ENCODE measurements around the gene NABP2. TPM values are rescaled to one million over a fixed set of nuclear protein-coding genes. Genes with fewer than 3 reads are reported as not detected.

The NABP2 gene
- total RNA-seq, 1 experiment from 2014 or later = 43.2 TPM

- H3K36me3 ChIP-seq = peaks cover 8% of the 10 kb centered on the region
- no peak overlapping the region for H3K4me3 ChIP-seq
- no peak overlapping the region for H3K27ac ChIP-seq
- H3K4me1 ChIP-seq = no peaks in the 10 kb centered on the region
- DNase-seq = no peak
- no peaks in the 10 kb centered on the region for H3K27me3 ChIP-seq
- H3K9me3 ChIP-seq (replicated peaks) = no peaks in the 10 kb centered on the region
Measured at GRCh38 chr12:56202366-56202765, 21.8 kb upstream of the NABP2 start.

GRCh38 chr12:56202838-56203237, 21.3 kb upstream of the NABP2 start:
- H3K4me3 ChIP-seq = no peak overlapping the region
- peaks cover 10% of the 10 kb centered on the region for H3K36me3 ChIP-seq
- no peaks in the 10 kb centered on the region for H3K4me1 ChIP-seq
- no peaks in the 10 kb centered on the region for H3K9me3 ChIP-seq (replicated peaks)
- H3K27ac ChIP-seq = no peak overlapping the region
- no peaks in the 10 kb centered on the region for H3K27me3 ChIP-seq
- no peak for DNase-seq

DNA sequence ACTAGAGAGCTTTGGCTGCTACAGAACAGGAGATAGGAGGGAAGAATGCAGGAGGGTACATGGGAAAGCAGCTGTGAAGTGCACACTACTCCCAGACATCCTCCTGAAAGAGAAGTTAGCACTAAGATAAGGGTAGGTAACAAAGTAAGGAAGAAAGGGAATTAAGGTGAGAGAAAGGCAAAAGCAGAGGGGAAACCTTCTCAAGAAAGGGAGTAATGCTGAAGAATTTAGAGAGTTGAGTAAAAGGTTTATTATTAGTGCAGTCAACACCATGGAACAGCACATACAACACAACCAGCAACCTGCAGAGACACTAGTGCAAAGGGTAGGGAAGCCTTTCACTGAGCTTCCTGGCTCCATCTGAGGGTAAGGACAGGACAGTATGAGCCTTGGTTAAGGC, 19.9 kb upstream of the NABP2 start:
- no peak for DNase-seq
- Histone ChIP-seq H3K27me3 (no peaks in the 10 kb centered on the region), H3K4me1 (no peaks in the 10 kb centered on the region), H3K36me3 (peaks cover 10% of the 10 kb centered on the region), H3K4me3 (no peak overlapping the region), H3K27ac (no peak overlapping the region), H3K9me3 (replicated peaks) (no peaks in the 10 kb centered on the region)

GRCh38 chr12:56205445-56205844, 18.7 kb upstream of the NABP2 start:
- DNase-seq = no peak
- H3K4me3 ChIP-seq = no peak overlapping the region
- H3K4me1 ChIP-seq = no peaks in the 10 kb centered on the region
- peaks cover 17% of the 10 kb centered on the region for H3K36me3 ChIP-seq
- no peaks in the 10 kb centered on the region for H3K9me3 ChIP-seq (replicated peaks)
- H3K27ac ChIP-seq = no peak overlapping the region
- no peaks in the 10 kb centered on the region for H3K27me3 ChIP-seq

GRCh38 chr12:56206452-56207166, 17.5 kb upstream of the NABP2 start:
- Histone ChIP-seq H3K27ac (no peak overlapping the region), H3K36me3 (peaks cover 18% of the 10 kb centered on the region), H3K4me3 (no peak overlapping the region), H3K4me1 (no peaks in the 10 kb centered on the region), H3K9me3 (replicated peaks) (no peaks in the 10 kb centered on the region), H3K27me3 (no peaks in the 10 kb centered on the region)
- DNase-seq = peak; percentile 50 to 59

- peaks cover 25% of the 10 kb centered on the region for H3K36me3 ChIP-seq
- H3K9me3 ChIP-seq (replicated peaks) = no peaks in the 10 kb centered on the region
Measured at GRCh38 chr12:56208006-56208405, 16.1 kb upstream of the NABP2 start.

GRCh38 chr12:56212361-56212760, 11.8 kb upstream of the NABP2 start:
- Histone ChIP-seq H3K4me3 (no peak overlapping the region), H3K27ac (no peak overlapping the region), H3K9me3 (replicated peaks) (no peaks in the 10 kb centered on the region), H3K4me1 (no peaks in the 10 kb centered on the region), H3K36me3 (peaks cover 29% of the 10 kb centered on the region), H3K27me3 (no peaks in the 10 kb centered on the region)
- DNase-seq = no peak

More at GRCh38 chr12:56208006-56208405, 16.1 kb upstream of the NABP2 start:
- no peak for DNase-seq
- H3K4me1 ChIP-seq = no peaks in the 10 kb centered on the region
- no peak overlapping the region for H3K4me3 ChIP-seq
- no peaks in the 10 kb centered on the region for H3K27me3 ChIP-seq
- H3K27ac ChIP-seq = no peak overlapping the region

DNA sequence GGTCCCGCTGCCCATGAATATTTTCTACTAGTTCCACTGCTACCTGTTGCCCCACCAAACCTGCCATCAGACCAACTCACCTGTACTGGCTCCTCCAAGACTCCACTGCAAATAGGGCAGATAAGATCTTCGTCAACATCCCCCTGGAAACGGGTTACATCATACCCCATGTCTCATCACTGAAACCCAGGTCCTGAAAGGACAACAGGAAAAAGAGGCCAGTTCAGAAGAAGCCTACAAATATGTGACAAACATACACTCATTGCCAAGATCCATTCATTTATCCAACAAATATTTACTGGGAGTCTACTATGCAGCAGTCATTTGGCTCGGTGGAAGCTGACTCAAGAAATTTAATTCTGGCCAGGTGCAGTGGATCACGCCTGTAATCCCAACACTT, 10.3 kb upstream of the NABP2 start:
- Histone ChIP-seq H3K36me3 (peaks cover 27% of the 10 kb centered on the region), H3K4me3 (no peak overlapping the region), H3K4me1 (no peaks in the 10 kb centered on the region), H3K9me3 (replicated peaks) (no peaks in the 10 kb centered on the region), H3K27me3 (no peaks in the 10 kb centered on the region), H3K27ac (no peak overlapping the region)
- DNase-seq = no peak

GRCh38 chr12:56216461-56216860, 7.7 kb upstream of the NABP2 start:
- Histone ChIP-seq H3K27me3 (no peaks in the 10 kb centered on the region), H3K9me3 (replicated peaks) (no peaks in the 10 kb centered on the region), H3K4me1 (no peaks in the 10 kb centered on the region), H3K36me3 (peaks cover 20% of the 10 kb centered on the region), H3K27ac (no peak overlapping the region), H3K4me3 (no peak overlapping the region)
- no peak for DNase-seq

DNA sequence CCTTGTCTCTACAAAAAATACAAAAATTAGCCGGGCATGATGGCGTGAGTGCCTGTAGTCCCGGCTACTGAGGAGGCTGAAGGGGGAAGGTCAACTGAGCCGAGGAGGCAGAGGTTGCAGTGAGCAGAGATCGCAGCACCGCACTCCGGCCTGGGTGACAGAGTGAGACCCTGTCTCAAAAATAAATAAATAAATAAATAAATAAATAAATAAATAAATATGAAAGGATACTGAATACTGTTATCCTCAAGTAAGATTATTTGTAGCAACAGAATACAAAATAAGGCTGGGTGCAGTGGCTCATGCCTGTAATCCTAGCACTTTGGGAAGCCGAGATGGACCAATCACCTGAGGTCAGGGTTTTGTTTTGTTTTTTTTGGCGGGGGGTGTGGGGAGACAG, 4.3 kb upstream of the NABP2 start:
- H3K4me3 ChIP-seq = no peak overlapping the region
- H3K27ac ChIP-seq = no peak overlapping the region

GRCh38 chr12:56220611-56221231, 3.4 kb upstream of the NABP2 start:
- H3K4me1 ChIP-seq = no peaks in the 10 kb centered on the region
- H3K9me3 ChIP-seq (replicated peaks) = no peaks in the 10 kb centered on the region
- H3K27ac ChIP-seq = peak overlapping the region; percentile 53
- peak in 1 of 2 experiments; percentile 22 for DNase-seq
- H3K27me3 ChIP-seq = no peaks in the 10 kb centered on the region
- H3K36me3 ChIP-seq = no peaks in the 10 kb centered on the region
- peak overlapping the region; percentile 66 for H3K4me3 ChIP-seq

More for the DNA sequence above, 4.3 kb upstream of the NABP2 start:
- no peaks in the 10 kb centered on the region for H3K27me3 ChIP-seq
- peaks cover 3% of the 10 kb centered on the region; the same call in 1 of the 2 replicates for H3K36me3 ChIP-seq
- no peak for DNase-seq
- no peaks in the 10 kb centered on the region for H3K4me1 ChIP-seq
- no peaks in the 10 kb centered on the region for H3K9me3 ChIP-seq (replicated peaks)

DNA sequence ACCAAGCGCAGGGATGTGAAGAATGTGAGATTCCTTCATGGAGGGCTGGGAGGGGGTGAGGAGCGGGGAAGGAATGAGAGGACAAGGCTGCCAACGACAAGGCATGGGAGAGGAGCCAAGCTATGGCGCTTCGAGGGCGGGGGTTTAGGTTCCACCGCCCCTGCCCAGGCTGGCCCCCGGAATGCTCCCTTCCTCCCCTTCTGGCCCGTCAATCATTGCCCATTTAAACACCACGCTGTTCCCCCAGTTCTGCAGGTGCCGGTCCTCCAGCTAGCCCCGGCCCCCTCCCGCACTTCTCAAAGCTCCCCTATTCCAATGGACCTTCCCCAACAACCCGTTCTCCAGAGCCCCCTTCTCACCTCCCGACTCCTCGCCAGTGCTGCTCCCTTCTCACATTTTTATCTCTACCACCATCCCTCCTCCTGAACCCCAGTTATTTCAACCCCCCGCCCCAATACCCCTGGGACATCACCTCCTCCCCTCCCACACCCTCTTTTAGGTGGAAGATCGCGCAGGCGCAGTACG, 2.8 kb upstream of the NABP2 start:
- Histone ChIP-seq H3K27ac (peak overlapping the region; percentile 53), H3K4me3 (peak overlapping the region; percentile 66), H3K9me3 (replicated peaks) (no peaks in the 10 kb centered on the region), H3K4me1 (no peaks in the 10 kb centered on the region), H3K27me3 (no peaks in the 10 kb centered on the region), H3K36me3 (no peaks in the 10 kb centered on the region)
- peak; percentile 62 to 67 for DNase-seq

GRCh38 chr12:56221757-56222530, 2.2 kb upstream of the NABP2 start, which contains the start of gene RNF41:
Gene RNF41 (minus strand): TSS chr12:56221922. CDS start chr12:56214047, 7,875 bp downstream.
- Histone ChIP-seq H3K36me3 (no peaks in the 10 kb centered on the region), H3K4me1 (no peaks in the 10 kb centered on the region), H3K27ac (peak within 1 kb of the TSS; percentile 53), H3K4me3 (peak within 1 kb of the TSS; percentile 66), H3K27me3 (no peaks in the 10 kb centered on the region), H3K9me3 (replicated peaks) (no peaks in the 10 kb centered on the region)
- DNase-seq = peak; percentile 97 to 98

GRCh38 chr12:56222531-56222895, 1.6 kb upstream of the NABP2 start:
- no peak for DNase-seq
- peak overlapping the region; percentile 66 for H3K4me3 ChIP-seq
- H3K4me1 ChIP-seq = no peaks in the 10 kb centered on the region
- H3K27ac ChIP-seq = peak overlapping the region; percentile 53
- H3K27me3 ChIP-seq = no peaks in the 10 kb centered on the region
- H3K36me3 ChIP-seq = no peaks in the 10 kb centered on the region
- no peaks in the 10 kb centered on the region for H3K9me3 ChIP-seq (replicated peaks)

DNA sequence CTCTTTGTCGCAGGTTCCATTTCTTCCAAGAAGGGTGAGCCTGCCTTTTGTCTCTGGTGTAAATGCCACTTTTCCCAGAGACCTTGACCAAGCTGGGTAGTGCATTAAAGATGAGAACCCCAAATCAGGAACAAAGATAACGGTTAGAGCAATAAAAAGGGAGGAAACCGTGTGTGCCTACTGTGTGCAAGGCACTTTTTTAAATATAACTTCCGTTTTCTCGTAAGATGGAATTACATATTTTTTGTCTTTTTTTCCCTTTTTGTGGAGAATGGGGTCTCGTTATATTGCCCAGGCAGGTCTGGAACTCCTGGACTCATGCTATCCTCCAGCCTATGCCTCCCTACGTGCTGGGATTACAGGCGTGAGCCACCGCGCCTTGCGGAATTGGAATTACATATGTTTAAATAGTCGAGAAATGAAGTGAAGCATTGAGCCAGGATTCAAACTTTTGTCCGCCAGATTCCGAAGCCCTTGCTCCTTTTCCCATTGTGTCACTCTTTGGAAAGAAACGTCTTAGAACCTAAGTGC, 506 bp upstream of the NABP2 start:
- Histone ChIP-seq H3K27me3 (no peaks in the 10 kb centered on the region), H3K27ac (no peak overlapping the region), H3K4me3 (peak overlapping the region; percentile 57), H3K36me3 (no peaks in the 10 kb centered on the region), H3K4me1 (no peaks in the 10 kb centered on the region), H3K9me3 (replicated peaks) (no peaks in the 10 kb centered on the region)
- DNase-seq = no peak
